HuH-7 (cell line): Measurements from ENCODE around the gene CMA1.

Experiments used
- DNase-seq: peaks from one replicate; pipeline ENCODE4 v3.0.0; 2011; ENCODE audit warnings: low spot score

Gene CMA1

DNA sequence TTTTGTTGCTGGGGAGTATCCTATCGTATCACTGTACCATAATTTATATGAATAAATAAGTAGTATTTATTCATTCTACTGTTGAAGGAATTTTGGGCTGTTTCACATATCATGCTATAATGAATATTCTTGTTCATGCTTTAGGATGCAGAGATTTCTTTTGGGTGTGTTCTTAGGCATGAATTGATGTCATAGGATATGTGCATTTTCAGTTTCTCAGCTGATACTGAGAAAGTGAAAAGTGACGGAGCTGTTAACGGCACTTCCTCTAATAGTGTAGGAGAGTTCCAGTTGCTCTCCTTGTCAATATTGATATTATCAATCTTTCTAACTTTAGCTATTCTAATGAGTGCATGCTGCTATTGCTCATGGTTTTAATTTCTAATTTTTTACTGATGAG is 42.3 kb downstream of the CMA1 start:
- no peak for DNase-seq

GRCh38 chr14:24465368-24465767 is 42.7 kb downstream of the CMA1 start:
- no peak for DNase-seq

DNA sequence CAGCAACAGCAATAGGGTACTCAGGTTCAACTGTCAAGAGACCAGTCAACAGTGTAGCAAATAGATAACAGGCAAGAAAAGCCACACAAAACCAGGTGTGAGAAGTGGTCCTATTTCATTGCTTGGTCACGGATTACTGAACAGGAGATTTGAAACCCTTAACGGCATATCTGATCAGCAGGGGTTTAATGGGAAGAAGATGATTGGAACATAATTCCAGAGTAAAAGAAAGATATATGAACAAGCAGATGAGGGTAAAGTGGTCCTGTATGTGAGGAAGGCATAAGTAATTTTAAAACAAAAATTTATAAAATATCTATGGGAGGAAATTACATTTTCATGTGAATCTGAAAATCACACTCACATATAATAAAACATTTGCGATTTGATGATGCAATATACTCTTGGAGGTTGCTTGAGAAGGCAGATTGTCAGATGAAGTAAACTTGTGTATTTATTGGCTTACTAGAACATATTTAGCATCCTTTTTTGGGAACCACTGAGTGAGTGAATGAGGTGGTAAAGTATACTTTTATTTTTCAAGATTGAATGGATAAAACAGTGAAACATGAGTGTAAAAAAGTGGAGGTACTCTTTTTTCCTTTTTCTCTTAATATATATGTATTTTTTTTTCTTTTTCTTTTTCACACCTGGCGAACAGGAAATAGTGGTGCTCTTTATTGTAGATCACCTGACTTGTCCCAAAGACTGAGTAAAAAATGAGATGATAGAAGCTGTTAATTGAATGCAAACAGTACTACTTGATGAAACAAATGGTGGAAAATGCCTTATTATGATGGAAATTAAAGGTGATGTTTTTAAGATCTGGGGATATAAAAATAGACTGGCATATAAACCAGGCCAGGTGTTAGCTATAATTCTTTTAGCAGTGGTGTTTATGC is 43.9 kb downstream of the CMA1 start:
- DNase-seq = no peak

DNA sequence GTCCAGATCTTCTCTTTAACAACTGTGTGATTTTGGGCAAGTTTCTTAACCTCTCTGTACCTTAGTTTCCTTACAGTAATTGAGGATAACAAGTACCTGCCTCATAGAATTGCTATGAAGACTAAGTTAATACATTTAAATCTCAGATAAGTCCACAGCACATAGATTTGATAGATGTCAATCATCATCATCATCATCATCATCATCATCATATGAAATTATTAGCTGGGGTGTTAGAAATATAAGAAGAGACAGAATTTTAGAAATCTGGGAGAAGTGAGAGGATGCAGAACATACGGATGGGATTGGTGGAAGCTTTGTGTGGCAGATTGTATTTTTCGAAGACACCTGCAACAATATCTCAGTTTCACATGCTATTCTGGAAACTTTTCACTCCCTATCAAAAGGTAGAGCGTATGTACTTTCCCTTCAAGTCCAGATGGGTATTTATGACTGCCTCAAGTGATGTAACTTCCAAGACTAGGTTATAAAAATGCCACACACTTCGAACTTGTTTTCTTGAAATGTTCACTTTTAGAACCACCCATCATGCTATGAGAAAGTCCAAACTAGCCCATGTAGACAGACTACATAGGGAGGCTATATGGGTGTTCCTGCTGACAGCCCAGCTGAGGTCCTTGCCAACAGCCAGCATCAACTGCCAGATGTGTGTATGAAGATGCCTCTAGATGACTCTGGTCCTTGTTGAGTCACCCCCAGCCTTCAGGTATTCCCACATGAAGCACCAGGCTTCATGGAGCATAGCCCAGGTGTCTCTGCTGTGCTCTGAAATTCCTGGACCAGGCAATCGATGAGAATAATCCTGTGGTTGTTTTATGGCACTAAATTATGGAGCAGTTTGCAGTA is 44.8 kb downstream of the CMA1 start:
- no peak for DNase-seq

DNA sequence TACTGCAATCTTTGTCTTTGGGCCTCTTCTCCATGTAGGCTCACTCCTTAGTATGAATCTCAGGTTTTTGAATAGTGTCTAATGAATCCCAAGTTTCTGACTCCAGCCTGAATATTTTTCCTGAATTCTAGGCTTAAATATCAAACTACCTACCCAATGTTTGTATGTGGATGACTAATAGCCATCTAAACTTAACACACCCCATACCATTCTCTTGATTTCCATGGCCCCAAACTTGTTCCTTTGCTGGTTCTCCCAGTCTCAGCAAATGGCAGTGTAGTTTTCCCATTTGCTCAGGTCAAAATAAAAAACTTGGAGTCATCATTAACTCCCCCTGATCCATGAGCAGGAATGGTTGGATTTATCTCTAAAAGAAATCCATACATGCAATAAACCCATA is 46.7 kb downstream of the CMA1 start:
- DNase-seq = no peak

- DNase-seq = no peak
Observed at GRCh38 chr14:24459331-24459730, 48.7 kb downstream of the CMA1 start.

DNA sequence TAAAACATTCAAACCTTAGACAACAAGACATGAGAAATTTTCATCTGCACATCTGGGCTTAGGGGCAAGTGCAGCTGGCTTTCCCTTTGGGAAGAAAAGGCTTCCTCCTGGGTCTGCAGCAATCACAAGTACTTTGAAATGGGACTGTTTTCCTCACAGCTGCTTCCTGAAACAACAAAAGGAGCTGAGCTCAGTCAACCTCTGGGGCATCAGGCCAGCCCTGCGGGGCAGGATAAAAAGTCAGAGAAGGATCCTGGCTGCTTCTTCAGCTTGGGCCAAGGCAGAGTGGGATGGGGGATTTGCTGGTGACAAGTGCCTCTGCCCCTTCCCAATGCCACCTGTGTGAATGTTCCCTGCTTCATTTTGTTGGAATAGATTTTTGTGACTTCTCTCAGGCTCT is 49.3 kb downstream of the CMA1 start:
- DNase-seq = no peak

DNA sequence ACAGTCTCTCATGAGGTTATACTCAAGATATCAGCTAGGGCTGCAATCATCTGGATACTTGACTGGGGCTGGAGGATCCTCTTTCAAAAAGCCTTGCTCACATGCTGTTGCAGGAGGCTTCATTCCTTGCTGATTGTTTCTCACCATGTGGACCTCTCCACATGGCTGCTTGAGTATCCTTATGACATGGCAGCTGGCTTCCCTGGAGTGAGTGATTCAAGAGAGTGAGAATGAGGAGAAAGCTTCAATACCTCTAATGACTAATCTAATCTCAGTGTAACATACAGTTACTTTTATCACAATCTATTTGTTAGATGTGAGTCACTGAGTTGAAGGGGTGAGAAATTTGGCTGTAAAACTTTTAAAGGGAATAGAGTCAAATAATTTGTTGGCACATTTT is 51.1 kb downstream of the CMA1 start:
- no peak for DNase-seq
